AG10803 (cell line): Measurements from ENCODE around the gene SRSF10.

Source experiments
- DNase-seq: peaks from one replicate; pipeline ENCODE4 v3.0.0; 2010; ENCODE audit warnings: low read depth
- H3K4me3 ChIP-seq: 2 replicates; pipeline ENCODE4 v1.5.1; 2011; ENCODE audit warnings: mild to moderate bottlenecking, low read length, control low read depth
- TF ChIP-seq, protein P1 (sequence below): conservative IDR thresholded peaks from 2 replicates; pipeline ENCODE4 v1.5.1; 2011; ENCODE audit warnings: mild to moderate bottlenecking, low read length, control low read depth, inconsistent platforms

The SRSF10 gene

DNA sequence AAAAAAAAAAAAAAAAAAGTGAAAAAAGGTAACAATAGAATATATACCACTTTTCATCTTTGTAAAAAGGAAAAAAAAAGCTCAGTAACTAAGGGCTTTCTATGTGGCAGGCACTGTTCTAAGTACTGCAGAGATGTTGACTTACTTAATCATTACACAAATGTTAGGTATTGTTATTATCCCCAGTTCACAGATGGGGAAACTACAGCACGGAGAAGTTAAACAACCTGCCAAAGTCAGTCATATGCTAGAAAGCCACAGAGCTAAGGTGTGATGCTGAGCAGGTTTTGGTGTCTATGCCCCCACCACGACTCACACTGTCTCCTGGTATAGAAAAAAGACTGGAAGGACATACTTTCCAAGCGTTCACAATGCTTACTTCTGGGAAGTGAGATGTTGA lies 27.1 kb downstream of the SRSF10 start:
- TF ChIP-seq, protein P1, sequence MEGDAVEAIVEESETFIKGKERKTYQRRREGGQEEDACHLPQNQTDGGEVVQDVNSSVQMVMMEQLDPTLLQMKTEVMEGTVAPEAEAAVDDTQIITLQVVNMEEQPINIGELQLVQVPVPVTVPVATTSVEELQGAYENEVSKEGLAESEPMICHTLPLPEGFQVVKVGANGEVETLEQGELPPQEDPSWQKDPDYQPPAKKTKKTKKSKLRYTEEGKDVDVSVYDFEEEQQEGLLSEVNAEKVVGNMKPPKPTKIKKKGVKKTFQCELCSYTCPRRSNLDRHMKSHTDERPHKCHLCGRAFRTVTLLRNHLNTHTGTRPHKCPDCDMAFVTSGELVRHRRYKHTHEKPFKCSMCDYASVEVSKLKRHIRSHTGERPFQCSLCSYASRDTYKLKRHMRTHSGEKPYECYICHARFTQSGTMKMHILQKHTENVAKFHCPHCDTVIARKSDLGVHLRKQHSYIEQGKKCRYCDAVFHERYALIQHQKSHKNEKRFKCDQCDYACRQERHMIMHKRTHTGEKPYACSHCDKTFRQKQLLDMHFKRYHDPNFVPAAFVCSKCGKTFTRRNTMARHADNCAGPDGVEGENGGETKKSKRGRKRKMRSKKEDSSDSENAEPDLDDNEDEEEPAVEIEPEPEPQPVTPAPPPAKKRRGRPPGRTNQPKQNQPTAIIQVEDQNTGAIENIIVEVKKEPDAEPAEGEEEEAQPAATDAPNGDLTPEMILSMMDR = no peak
- DNase-seq = no peak
- H3K4me3 ChIP-seq = no peak overlapping the region

GRCh38 chr1:23947366-23947765 lies 32.8 kb downstream of the SRSF10 start:
- DNase-seq = no peak
- H3K4me3 ChIP-seq = no peak overlapping the region
- TF ChIP-seq, protein P1 = no peak

GRCh38 chr1:23936481-23937176 lies 43.5 kb downstream of the SRSF10 start:
- H3K4me3 ChIP-seq = no peak overlapping the region
- TF ChIP-seq, protein P1 = no peak
- no peak for DNase-seq

GRCh38 chr1:23931491-23931880 lies 48.6 kb downstream of the SRSF10 start:
- TF ChIP-seq, protein P1 = no peak
- no peak for DNase-seq
- H3K4me3 ChIP-seq = peak overlapping the region; percentile 43

DNA sequence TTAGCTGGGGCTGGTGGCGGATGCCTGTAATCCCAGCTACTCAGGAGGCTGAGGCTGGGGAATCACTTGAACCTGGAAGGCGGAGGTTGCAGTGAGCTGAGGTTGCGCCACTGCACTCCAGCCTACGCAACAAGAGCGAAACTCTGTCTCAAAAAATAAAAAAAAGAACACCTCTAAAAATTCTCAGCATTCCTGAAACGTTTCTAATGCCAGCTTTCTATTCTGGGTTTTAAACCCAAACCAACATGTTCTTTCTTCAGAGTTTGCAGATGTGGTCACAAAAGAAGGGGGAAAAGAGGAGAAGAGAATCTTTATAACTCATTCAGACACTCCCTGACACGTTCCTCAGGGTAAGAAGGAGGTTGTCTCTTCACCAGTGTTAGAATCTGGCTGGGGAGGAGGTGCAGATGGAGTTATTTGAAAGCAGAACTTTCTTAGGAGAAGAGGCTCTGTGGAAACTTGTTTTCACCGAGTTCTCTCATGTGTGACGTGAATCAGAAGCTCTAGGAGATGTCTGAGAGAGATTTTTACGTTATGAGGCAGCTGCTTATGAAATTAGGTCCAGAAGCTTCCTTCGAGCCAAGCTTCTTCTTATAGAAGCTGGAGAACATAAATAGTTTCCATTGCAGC lies 49.2 kb downstream of the SRSF10 start:
- DNase-seq = peak; percentile 84
- peak overlapping the region; percentile 43 for H3K4me3 ChIP-seq
- TF ChIP-seq, protein P1 = no peak

DNA sequence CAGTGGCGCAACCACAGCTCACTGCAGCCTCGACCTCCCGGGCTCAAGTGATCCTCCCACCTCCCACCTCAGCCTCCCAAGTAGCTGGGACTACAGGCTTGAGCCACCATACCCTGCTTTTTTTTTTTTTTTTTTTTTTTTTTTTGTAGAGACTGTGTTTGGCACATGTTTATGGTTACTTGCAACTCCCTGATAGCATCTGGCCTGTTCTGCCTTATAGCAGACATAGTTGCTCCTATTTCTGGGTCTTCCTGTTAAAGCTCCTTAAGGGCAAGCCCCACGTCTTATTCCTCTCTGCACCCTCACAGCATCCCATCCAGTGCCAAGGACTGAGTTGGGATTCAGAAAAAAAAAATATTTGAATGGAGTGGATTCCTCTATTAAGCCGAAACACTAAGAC lies 49.9 kb downstream of the SRSF10 start:
- no peak overlapping the region for H3K4me3 ChIP-seq
- peak; percentile 30 for DNase-seq

More for the DNA sequence above, 49.9 kb downstream of the SRSF10 start:
- TF ChIP-seq, protein P1 = no peak
